Stimulated activated CD4-positive, alpha-beta T cell treated with anti-CD3 and anti-CD28 coated beads, Interleukin-15, amount 100 ng/mL, for 48 hours (primary cell): ENCODE data around the gene RTN4.
"Not testable (repeated sequence)": the region's sequence is repeated elsewhere in the genome, so short reads cannot be mapped to it uniquely, and the experiment has no call there.

Source experiments
- DNase-seq, 2 donors: peaks; one replicate each; pipeline ENCODE4 v3.0.0-alpha.2; 2020; ENCODE audit warnings: low read depth in 2 of 2

The RTN4 gene

DNA sequence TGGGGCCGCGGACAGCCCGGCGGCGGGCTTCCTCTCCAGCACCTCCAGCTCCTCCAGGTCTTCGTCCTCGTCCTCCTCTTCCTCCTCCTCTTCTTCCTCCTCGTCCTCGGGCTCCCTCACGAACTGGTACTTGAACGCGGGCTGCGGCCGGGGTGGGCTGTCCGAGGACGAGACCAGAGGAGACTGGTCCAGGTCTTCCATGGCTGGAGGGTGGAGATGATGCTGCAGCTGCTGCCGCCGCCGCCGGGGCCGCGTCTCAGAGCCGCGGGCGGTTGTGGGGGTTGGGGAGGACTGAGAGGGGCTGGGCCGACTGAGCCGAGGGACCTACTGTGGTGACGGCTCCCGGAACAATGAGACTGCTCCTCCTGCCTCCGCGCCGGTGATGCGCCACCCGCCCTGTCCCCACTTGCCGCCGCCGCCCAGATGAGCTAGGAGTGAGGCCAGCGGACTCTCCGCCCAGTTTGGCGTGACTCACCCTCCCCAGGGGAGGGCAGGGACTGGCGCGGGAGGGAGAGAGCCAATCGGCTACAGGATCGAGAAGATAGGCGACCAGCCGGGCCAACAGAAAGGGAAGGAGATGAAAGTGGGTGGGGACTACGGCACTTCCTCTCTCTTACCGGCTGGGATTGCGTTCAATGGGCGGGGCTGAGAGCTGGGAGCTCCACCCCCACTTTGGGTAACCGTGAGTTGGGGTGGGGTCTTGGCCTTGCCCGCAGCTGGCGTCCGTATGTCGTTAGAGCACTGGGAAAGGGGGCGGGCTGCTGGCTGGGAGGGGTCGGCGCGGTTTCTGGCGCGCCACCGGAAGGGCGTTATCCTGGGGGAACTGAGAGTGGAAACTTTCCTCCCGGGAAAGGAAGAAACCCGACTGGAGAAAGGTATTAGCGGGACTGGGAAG is at the start of gene RTN4:
Gene RTN4, minus strand, starts transcription at position 352 of the 895 bp plus-strand sequence. Its CDS starts 151 bp downstream, at position 201.
- DNase-seq, result peak; percentile 99

DNA sequence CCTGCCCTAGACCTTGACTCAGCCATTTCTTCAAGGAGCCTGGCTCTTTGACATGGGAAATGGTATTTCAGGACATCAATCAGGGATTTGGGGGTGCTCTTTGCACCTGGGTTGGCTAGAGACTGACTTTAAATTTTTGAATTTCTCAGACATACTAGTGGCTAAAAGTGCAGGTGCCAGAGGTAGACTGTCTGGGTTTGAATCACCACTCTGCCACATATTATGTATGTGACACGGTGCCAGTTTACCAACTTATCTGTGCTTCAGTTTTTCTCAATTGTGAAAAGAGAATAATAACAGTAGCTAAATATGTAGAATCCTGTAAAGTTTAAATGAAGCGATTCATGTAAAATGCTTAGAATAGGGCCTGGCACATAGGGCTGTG is 49.2 kb upstream of the RTN4 start:
- DNase-seq, result no peak

GRCh38 chr2:55097461-55098410 is 47.5 kb upstream of the RTN4 start:
- DNase-seq, result no peak

DNA sequence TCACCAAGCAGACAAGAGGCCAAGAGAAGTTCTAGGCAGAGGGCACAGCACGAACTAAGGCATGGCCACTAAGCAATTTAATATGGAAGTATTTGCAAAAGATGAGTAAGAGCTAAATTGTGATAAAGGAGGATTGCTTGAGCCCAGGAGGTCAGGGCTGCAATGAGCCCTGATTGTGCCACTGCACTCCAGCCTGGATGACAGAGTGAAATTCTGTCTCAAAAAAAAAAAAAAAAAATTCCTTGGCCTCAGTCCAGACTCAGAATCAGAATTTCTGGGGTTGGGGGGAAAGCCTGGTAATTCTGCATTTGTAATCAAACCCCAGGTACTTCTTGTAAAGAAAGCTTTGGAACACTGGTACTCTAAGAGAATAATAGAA is 46.8 kb upstream of the RTN4 start:
- DNase-seq, result no peak

GRCh38 chr2:55096586-55096985 is 46.3 kb upstream of the RTN4 start:
- no peak for DNase-seq

GRCh38 chr2:55093381-55093780 is 43.1 kb upstream of the RTN4 start:
- no peak for DNase-seq

- DNase-seq, result no peak
These were observed 42.2 kb upstream of the RTN4 start for GRCh38 chr2:55092439-55092838.

- not testable (repeated sequence) for DNase-seq
These were observed 41.4 kb upstream of the RTN4 start for GRCh38 chr2:55091681-55092080.

DNA sequence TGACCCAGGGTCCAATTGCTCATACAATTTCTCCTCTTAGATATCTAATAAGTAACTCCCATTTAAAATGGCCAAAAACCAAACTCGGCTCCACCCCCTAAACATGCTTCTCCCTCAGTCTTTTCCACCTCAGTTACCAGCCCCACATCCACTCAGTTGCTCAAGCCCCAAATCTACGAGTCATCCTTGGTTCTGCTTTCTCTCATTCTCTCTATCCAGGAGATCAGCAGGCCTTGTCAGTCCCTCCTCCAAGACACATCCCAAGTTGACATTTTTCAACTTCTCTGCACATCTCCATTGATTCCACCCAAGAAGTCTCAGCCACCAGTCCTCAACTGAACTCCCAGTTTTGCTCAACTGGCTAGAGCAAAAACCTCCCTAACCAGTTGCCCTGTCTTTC is 40.5 kb upstream of the RTN4 start:
- DNase-seq, result no peak

- no peak for DNase-seq
These were observed 39.5 kb upstream of the RTN4 start for GRCh38 chr2:55089726-55090125.

DNA sequence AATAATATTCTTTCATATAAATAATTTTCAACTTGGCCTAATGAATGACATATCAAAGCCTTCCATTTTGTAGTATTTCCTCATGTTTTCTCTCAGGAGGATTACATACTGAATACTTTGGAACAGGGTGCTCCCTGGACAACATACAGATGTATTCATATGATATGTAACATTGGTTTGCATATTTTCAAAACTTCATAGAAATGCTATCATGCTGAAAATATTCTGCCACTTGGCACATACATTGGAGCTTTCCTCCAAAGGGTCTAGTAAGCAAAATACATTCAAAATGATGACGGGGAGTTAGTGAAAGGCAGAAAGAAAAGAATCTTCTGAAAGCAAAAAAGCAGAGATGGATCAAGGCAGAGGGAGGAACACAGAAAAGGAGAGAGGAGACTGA is 38.1 kb upstream of the RTN4 start:
- DNase-seq, result no peak

DNA sequence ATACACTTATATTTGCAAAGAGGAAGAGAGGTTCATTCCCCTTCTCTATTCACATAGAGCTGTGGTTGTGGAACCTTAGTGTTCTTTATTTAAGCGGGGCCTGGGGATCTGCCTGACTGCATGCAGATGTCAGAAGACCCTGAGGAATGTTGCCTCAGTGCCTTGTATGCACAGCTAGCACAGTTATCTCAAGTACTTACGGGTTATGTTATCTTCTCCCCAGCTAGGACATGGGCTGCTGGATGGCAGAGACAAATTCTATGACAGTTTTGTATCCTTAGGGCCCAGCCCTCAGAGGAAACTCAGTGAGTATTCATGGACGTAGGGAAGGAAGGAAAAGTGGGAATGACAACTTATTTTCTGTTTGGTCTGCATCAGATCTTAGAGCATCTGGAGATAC is 37.7 kb upstream of the RTN4 start:
- no peak for DNase-seq

DNA sequence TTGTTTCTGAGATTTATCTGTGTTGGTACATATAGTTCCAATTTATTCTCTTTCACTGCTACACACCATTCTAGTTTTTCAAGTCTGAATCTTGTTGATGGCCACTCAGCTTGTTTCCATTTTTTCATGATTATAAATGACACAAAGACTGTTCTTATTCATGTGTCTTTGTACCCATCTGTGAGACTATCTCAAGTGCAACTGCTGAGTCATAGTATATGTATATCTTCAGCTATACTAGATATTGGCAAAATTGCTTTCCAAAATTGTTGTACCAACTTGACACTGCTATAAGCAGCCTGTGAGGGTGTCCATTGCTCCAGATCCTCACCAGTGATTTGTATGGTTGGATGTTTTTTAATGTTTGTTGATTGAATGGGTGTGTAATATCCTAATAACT is 37.2 kb upstream of the RTN4 start:
- DNase-seq, result no peak

GRCh38 chr2:55085113-55086040 is 35.1 kb upstream of the RTN4 start:
- no peak for DNase-seq

- no peak for DNase-seq
These were observed 34.4 kb upstream of the RTN4 start for GRCh38 chr2:55084641-55085040.

- no peak for DNase-seq
These were observed 30.0 kb upstream of the RTN4 start for GRCh38 chr2:55080204-55080738.

GRCh38 chr2:55078956-55079355 is 28.7 kb upstream of the RTN4 start:
- DNase-seq, result no peak

GRCh38 chr2:55076721-55077120 is 26.5 kb upstream of the RTN4 start:
- DNase-seq, result no peak

GRCh38 chr2:55076019-55076418 is 25.8 kb upstream of the RTN4 start:
- DNase-seq, result not testable (repeated sequence)

DNA sequence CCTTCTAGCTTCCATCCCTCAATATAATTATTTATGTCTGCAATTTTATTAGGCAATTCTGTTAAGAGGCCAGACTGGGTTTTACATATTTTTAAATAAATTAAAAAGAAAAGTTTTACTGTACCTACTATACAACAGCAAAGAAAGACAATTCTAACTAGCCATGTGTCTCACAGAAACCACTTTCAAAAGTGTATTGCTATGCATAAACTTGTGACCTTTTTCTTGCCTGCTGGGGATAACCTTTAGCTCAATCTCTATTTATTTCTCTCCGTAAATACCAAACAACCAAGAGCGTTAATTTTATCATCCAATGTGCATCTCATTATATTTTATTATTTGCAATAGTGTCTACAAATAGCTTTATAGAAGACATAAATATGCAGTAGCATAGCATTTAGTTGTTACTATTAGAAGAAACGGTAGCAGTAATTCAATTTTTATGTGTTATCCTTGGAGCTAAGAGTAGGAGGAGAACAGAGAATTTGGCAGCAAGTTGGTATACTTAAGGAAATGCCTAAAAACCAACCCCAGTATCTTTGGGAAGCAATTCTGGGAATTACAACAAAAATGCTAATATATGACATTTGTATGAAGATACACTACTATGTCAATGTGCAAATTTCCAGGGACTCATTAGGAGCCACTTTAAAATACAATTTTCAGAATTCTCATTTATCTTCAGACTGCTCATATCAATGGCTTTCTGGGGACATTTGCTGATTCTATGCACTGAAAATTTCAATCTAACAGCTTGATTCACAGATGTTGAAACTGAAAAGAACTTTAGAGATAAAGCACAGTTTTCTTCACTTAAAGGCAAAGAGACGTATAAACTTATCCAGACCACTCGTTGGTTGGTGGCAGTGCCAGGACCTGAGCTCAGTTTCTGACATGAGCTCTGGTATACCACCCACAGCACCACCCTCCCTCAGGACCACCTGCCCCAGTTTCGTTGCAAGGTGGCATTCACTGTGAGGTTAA is 23.0 kb upstream of the RTN4 start:
- no peak for DNase-seq
